ENCODE data around the gene UTP14A.

UTP14A gene

DNA sequence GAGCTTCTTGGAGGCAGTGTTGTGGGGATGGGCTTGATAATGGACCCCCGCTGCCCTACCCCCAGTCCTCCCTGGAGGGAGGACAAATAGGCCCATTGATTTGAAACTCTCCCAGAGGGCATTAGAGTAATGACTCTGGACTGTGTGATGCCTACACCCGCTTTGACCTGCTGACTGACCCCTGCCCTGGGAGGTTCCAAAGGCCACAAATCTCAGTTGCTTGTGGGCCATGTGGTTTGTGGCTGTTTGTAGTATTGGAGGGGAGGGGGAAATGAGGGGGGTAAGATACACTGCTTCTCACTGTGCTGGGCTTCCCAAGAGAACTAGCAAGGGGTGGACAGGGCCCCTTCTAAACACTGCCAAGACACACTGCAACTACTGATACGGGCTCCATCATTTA is 48.8 kb downstream of the UTP14A start:
- DNase-seq, result no peak

DNA sequence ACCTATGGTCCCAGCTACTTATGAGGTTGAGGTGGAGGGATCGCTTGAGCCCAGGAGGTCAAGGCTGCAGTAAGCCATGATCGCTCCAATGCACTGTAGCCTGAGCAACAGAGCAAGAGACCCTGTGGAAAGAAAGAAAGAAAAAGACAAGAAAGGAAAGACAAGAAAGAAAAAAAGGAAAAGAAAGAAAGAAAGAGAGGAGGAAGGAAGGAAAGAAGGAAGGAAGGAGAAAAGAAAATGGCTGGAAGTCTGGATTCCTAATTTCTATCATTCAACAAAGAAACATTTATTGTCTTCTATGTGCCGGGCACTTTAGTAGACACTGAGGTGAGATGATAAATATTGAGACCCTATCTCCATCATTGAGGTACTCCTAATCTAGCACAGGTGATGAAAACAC is 49.7 kb downstream of the UTP14A start:
- DNase-seq, result no peak

- no peak for DNase-seq
Observed at GRCh38 chrX:129956145-129956544, 50.2 kb downstream of the UTP14A start.

GRCh38 chrX:129956765-129957164 is 50.8 kb downstream of the UTP14A start:
- no peak for DNase-seq

- DNase-seq, result peak; percentile 45
Observed at GRCh38 chrX:129957241-129958082, 51.5 kb downstream of the UTP14A start.

DNA sequence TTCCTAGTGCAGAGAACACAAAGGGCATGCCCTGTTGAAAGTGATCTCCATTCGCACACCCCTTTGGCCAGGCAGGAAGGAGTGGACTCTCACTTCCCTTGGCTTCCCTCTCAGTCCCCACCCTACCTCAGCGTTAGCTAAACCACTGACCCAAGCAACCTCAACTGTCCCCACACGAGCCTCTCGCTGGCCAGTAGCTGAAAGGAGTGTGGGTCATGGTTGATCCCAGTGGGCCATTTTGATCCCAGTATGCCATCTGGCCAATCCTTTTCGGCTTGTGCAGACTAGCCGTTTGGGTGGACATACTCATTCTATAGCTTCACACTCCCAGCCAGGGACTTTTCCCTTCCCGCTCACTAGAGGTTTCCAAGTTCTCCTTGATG is 52.1 kb downstream of the UTP14A start:
- no peak for DNase-seq

GRCh38 chrX:129958814-129959492 is 53.0 kb downstream of the UTP14A start:
- no peak for DNase-seq

DNA sequence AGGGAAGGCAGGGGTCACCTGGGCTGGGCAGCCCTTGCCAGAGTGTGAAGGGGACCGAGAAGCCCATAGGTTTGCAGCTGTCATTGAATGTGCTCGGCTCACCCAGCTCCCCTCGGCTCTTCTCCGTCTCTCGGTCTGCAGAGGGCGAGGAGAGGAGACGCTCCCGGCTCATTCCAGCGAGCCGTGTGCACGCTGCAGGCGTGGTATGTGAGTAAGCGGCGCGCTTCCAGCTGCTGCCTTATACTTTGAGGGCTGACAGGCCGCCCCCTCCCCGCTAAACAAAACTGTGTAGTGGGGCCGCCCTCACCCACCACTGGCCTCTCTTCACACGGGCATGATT is 53.5 kb downstream of the UTP14A start:
- no peak for DNase-seq

DNA sequence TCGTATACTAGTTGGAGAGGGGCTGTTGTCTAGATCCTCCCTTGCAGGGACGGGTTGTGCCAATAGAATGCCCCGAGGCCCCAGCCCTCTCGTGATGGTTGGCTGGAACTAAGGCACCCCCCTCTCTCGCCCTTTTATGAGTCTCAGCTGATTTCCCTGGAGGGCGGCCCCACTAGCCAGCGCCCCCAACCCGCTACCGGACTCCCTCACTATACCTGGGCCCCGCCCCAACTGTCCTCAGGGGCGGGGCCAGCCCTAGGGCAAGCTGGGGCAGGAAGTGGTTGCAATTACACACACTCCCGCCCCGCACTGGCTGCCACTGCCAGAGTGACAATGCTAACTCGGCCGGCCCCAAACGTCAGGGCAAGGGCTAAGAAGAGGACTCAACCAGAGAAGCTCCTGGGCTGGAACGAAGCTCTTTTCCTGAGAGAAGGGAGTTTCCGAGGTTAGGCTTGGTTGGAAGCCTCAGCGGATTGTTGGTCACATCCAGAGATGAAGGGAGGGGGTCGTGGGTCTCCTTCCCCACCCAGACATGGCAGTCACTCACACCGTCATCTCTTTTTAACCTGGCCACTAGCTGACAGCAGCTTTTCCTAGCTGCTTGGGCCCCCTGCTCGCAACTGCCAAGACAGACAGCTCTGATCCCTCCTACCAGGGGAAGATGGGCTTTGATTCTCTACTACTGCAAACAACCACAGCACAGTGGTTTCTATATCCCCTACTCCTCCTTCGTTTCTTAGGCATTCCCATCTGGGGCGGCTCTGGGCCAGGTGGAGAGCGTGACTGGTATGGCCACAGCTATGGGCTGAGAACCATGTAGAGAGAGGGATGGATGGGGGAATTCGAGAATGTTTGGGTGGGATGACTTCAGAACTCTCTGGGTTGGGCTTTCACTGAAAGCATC is 55.5 kb downstream of the UTP14A start:
- DNase-seq, result peak; percentile 62

DNA sequence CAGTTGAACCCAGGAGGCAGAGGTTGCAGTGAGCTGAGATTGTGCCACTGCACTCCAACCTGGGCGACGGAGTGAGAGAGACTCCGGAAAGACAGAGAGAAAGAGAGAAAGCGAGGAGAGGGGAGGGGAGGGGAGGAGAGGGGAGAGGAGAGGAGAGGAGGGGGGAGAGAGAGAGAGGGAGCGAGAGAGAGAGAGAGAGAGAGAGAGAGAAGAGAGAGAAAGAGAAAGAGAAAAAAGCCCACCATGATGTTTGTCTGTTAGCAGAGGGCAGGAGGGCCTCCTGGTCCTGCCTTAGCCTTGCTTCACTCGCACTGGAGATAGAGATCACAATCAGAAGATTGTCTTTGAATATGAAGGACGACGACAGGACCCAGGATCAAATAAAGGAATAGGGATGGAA is 57.8 kb downstream of the UTP14A start:
- DNase-seq, result no peak

DNA sequence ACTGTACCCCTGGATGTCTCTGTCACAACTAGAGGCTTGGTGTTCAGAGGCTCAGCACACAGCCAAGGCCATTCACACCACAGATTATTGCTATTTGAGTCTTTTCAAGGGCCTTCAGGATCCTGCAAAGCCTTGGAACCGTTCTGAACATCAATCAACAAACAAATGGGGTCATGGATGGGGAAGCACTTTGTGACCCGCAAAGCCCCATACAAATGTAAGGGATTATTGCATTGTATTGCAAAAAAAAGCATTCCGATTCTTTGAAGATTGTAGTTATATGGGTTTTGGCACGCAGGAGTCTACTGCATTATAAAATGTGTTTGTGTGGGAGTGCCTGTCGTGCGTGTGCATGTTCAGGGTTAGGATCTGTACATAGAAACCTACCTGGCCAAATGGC is 59.2 kb downstream of the UTP14A start:
- no peak for DNase-seq

GRCh38 chrX:129968968-129969367 is 63.0 kb downstream of the UTP14A start:
- no peak for DNase-seq

DNA sequence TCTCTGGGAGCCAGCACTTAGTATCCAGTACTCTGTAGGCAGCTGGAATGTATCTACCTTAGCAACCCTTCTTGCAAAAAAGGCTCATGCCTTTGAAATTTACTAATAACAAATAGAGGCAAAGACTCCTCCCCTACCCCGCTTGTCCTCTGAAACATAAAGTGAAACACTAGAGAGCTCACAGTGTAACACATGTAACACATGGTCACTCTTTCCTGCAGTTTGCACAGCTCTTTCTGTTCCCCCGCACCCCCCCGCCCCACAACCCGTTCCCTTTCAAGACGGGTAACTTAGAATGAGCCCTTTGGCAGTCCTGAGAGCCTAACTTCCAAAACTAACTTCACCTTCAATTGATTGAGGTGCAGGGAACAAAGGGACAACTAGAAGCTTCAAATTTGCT is 70.5 kb downstream of the UTP14A start:
- no peak for DNase-seq
